K562 (cell line): ENCODE data around the gene NVL. TPM values are rescaled to one million over a fixed set of nuclear protein-coding genes. Genes with fewer than 3 reads are reported as not detected.

Experiments
- ATF2 ChIP-seq: sonication (generic); formaldehyde crosslinking; IDR thresholded peaks from 2 replicates; pipeline ENCODE4 v1.8.1; 2022; ENCODE audit warnings: missing genetic modification reagents
- CBX8 ChIP-seq: fragments of 200-600 bp; sonication (generic); IDR thresholded peaks from 2 replicates; pipeline ENCODE4 v1.6.1; 2012; ENCODE audit warnings: borderline replicate concordance, mixed run types, low read depth, mild to moderate bottlenecking, moderate library complexity, mixed read lengths, low read length, control low read depth, inconsistent platforms; ENCODE audit not compliant: poor library complexity, severe bottlenecking; ENCODE audit errors: extremely low read depth
- CREM ChIP-seq: IDR thresholded peaks from 2 replicates; pipeline ENCODE4 v1.6.1; 2014; ENCODE audit warnings: antibody characterized with exemption, low read depth
- GTF3C2 ChIP-seq: IDR thresholded peaks from 3 replicates; pipeline ENCODE4 v1.6.1; 2011; ENCODE audit warnings: borderline replicate concordance, mild to moderate bottlenecking, moderate library complexity; ENCODE audit not compliant: insufficient read length; ENCODE audit errors: extremely low read depth
- HNRNPH1 ChIP-seq: fragments of 200-400 bp; formaldehyde crosslinking; optimal IDR thresholded peaks from 2 replicates; pipeline ENCODE3; 2017; ENCODE audit warnings: low read depth, mild to moderate bottlenecking, low read length, moderate library complexity
- LCOR ChIP-seq: sonication (generic); formaldehyde crosslinking; IDR thresholded peaks from 2 replicates; pipeline ENCODE4 v1.8.0; 2022; ENCODE audit warnings: mild to moderate bottlenecking, missing genetic modification reagents
- MLX ChIP-seq, 2 experiments: fragments of 450-650 bp in 1 of 2; sonication (generic) in 1 of 2; formaldehyde crosslinking; conservative IDR thresholded peaks; 2 replicates each; pipeline versions ENCODE4 v1.4.0 to v1.8.1; 2020 to 2022; ENCODE audit warnings: mild to moderate bottlenecking in 1 of 2, missing genetic modification reagents in 1 of 2
- NCOA1 ChIP-seq: fragments of 450-650 bp; IDR thresholded peaks from 2 replicates; pipeline ENCODE4 v1.6.1; 2016; ENCODE audit warnings: low read depth
- ZBTB26 ChIP-seq: fragments of 450-650 bp; formaldehyde crosslinking; IDR thresholded peaks from 2 replicates; pipeline ENCODE4 v1.4.0; 2022; ENCODE audit warnings: missing genetic modification characterization
- ZNF239 ChIP-seq: fragments of 250-450 bp; sonication (Bioruptor Pico); IDR thresholded peaks from 2 replicates; pipeline ENCODE4 v1.4.0; 2020; ENCODE audit warnings: mild to moderate bottlenecking
- ZNF3 ChIP-seq: fragments of 250-450 bp; sonication (Bioruptor Pico); IDR thresholded peaks from 2 replicates; pipeline ENCODE4 v1.5.0; 2021; ENCODE audit warnings: mild to moderate bottlenecking, moderate library complexity
- ZNF316 ChIP-seq: fragments of 450-650 bp; IDR thresholded peaks from 2 replicates; pipeline ENCODE4 v1.6.1; 2016
- ZNF592 ChIP-seq: fragments of 450-650 bp; IDR thresholded peaks from 2 replicates; pipeline ENCODE4 v1.6.1; 2017; ENCODE audit warnings: antibody characterized with exemption, mild to moderate bottlenecking
- ZNF717 ChIP-seq: fragments of 250-450 bp; sonication (Bioruptor Pico); IDR thresholded peaks from 2 replicates; pipeline ENCODE4 v1.5.0; 2021
- polyA plus RNA-seq, 8 experiments: library from polyadenylated mRNA; depleted of rRNA in 4 of 8; stranded (reverse) in 5 of 8; unstranded in 3 of 8; fragments of >200 nt; fragmentation: Nextera tagmentation in 2 of 8; fragmentation: Illumina TruSeq in 1 of 8; extraction: Ambion mirVana in 2 of 8; extraction: Trizol in 1 of 8; gene quantifications; 2 replicates each; pipeline versions ENCODE4 v1.2.1 to v1.2.3, GENCODE V29; 2011 to 2014; ENCODE audit warnings: inconsistent platforms in 1 of 8, missing spikeins in 1 of 8
- total RNA-seq, 7 experiments: library from RNA; depleted of rRNA in 6 of 7; stranded (reverse); fragments of >200 nt in 6 of 7; fragmentation: Illumina TruSeq in 2 of 7; extraction: Trizol in 2 of 7; gene quantifications; 2 replicates each; pipeline versions ENCODE4 v1.2.1 to v1.2.3, GENCODE V29; 2011 to 2021; ENCODE audit warnings: low replicate concordance in 1 of 7

The NVL gene
- total and polyA plus RNA-seq, 9 of the 15 experiments (the other 6 are each of a cell fraction or from before 2014, with no cell fraction given) = 32.5 to 86.6 (median 62.9) TPM

- no peak for TF ChIP-seq ZNF592
- TF ChIP-seq ZNF316 = no peak
- TF ChIP-seq ZNF3 (CRISPR knock-in tag) = no peak
- TF ChIP-seq LCOR (CRISPR knock-in tag) = no peak
- TF ChIP-seq CREM = peak; percentile 53
- TF ChIP-seq ZNF717 (CRISPR knock-in tag) = no peak
- TF ChIP-seq ZNF239 (CRISPR knock-in tag) = no peak
- TF ChIP-seq ZBTB26 (CRISPR knock-in tag) = no peak
- TF ChIP-seq ATF2 (CRISPR knock-in tag) = no peak
- no peak for TF ChIP-seq GTF3C2
- peak; percentile 47; the same call in 1 of the 2 replicates for TF ChIP-seq NCOA1
- TF ChIP-seq MLX (CRISPR knock-in tag; conservative IDR thresholded peaks at IDR 0.05) = no peak
- TF ChIP-seq CBX8 = no peak
- TF ChIP-seq HNRNPH1 = no peak
These were observed 4.2 kb upstream of the NVL start (continued) for GRCh38 chr1:224333939-224334786.
